Fibroblast of villous mesenchyme (primary cell): ENCODE data around the gene TRAPPC12. TPM values are rescaled to one million over a fixed set of nuclear protein-coding genes. Genes with fewer than 3 reads are reported as not detected.
"Not testable (repeated sequence)": the region's sequence is repeated elsewhere in the genome, so short reads cannot be mapped to it uniquely, and the experiment has no call there.

Source experiments
- DNase-seq: peaks from one replicate; pipeline ENCODE4 v3.0.0-alpha.2; 2010; ENCODE audit warnings: low read depth
- H3K4me3 ChIP-seq: 2 replicates; pipeline ENCODE4 v1.5.1; 2011; ENCODE audit warnings: low read depth, mild to moderate bottlenecking, low read length
- total RNA-seq: library from RNA; depleted of rRNA; stranded (reverse); fragments of >200 nt; gene quantifications from 2 replicates; pipeline ENCODE4 v1.2.3, GENCODE V29; 2012
- TF ChIP-seq, protein P1 (sequence below): IDR thresholded peaks from 2 replicates; pipeline ENCODE4 v1.5.1; 2012; ENCODE audit warnings: low read depth, mild to moderate bottlenecking, low read length; ENCODE audit not compliant: insufficient read depth

The TRAPPC12 gene
- total RNA-seq, 1 donor, result 50.1 TPM

DNA sequence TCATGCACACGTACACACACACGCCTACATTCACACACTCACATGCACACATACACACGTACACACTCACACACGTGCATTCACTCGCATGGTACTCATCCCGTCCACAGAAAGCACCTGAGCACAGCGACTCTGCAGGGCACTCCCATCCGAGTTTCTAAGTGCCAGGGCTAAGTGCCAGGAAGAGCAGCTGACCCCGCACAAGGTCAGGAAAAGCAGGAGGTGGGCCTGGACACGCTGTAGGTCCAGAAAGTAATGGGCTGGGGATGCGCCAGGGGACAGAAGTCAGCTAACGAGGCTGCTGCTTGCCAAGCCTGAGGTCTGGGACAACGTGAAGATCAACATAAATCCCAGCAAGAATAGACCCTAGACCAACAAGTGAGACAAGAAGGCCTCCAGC lies 124.0 kb downstream of the TRAPPC12 start:
- DNase-seq, result no peak
- TF ChIP-seq, protein P1, sequence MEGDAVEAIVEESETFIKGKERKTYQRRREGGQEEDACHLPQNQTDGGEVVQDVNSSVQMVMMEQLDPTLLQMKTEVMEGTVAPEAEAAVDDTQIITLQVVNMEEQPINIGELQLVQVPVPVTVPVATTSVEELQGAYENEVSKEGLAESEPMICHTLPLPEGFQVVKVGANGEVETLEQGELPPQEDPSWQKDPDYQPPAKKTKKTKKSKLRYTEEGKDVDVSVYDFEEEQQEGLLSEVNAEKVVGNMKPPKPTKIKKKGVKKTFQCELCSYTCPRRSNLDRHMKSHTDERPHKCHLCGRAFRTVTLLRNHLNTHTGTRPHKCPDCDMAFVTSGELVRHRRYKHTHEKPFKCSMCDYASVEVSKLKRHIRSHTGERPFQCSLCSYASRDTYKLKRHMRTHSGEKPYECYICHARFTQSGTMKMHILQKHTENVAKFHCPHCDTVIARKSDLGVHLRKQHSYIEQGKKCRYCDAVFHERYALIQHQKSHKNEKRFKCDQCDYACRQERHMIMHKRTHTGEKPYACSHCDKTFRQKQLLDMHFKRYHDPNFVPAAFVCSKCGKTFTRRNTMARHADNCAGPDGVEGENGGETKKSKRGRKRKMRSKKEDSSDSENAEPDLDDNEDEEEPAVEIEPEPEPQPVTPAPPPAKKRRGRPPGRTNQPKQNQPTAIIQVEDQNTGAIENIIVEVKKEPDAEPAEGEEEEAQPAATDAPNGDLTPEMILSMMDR, result no peak
- H3K4me3 ChIP-seq, result no peak overlapping the region

GRCh38 chr2:3504741-3505140 lies 125.2 kb downstream of the TRAPPC12 start:
- TF ChIP-seq, protein P1, result no peak
- no peak for DNase-seq
- H3K4me3 ChIP-seq, result no peak overlapping the region

- DNase-seq, result peak; percentile 69
- TF ChIP-seq, protein P1, result no peak
- H3K4me3 ChIP-seq, result no peak overlapping the region
Observed at GRCh38 chr2:3505771-3506170, 126.3 kb downstream of the TRAPPC12 start.

DNA sequence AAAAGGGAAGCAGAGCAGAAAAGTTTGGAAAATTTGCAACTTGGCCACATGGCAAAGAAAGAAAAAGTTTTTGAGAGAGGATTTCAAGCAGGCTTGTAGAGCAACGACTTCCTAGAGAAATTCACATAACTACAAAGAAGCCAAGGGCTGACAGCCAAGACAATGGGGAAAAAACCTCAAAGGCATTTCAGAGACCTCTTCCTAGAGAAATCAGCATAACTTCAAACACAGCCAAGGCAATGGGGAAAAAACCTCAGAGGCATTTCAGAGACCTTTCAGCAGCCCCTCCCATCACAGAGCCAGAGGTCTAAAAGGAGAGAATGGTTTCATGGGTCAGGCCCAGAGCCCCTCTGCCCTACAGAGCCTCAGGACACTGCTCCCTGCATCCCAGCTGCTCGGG lies 132.6 kb downstream of the TRAPPC12 start:
- TF ChIP-seq, protein P1, result no peak
- no peak for DNase-seq
- no peak overlapping the region for H3K4me3 ChIP-seq

DNA sequence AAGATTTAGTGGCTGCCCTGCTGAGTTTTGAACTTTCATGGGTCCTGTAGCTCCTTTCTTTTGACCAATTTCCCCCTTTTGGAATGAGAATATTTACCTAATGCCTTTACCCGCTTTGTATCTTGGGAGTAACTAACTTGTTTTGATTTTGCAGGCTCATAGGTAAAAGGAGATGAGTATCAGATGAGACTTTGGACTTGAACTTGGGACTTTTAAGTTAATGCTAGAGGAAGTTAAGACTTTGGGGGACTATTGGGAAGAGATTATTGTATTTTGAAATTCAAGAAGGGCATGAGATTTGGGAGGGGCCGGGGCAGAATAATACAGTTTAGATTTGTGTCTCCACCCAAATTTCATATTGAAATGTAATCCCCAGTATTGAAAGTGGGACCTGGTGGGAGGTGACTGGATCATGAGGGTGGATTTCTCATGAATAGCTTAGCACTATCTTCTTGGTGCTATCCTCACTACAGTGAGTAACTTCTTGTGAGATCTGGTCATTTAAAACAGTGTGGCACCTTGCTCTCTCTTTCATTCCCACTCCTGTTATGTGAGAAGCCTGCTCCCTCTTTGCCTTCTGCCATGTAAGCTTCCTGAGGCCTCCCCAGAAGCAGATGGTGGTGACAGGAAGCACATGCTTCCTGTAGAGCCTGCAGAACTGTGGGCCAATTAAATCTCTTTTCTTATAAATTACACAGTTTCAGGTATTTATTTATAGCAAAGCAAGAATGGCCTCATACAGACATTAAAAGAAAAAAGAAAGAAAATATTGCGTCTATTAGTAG lies 133.7 kb downstream of the TRAPPC12 start:
- H3K4me3 ChIP-seq, result no peak overlapping the region
- no peak for DNase-seq
- TF ChIP-seq, protein P1, result no peak

DNA sequence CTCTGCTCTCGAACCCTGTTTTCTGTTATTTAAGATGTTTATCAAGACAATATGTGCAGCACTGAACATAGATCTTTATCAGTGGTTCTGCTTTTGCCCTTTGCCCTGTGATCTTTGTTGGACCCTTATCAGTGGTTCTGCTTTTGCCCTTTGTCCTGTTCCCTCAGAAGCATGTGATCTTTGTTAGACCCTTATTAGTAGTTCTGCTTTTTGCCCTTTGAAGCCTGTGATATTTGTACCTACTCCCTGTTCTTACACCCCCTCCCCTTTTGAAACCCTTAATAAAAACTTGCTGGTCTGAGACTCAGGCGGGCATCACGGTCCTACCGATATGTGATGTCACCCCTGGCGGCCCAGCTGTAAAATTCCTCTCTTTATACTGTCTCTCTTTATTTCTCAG lies 135.9 kb downstream of the TRAPPC12 start:
- H3K4me3 ChIP-seq, DNase-seq: not testable (repeated sequence)

- no peak for DNase-seq
- TF ChIP-seq, protein P1, result no peak
Observed at GRCh38 chr2:3516831-3517230, 137.3 kb downstream of the TRAPPC12 start.

More at GRCh38 chr2:3516831-3517230, 137.3 kb downstream of the TRAPPC12 start:
- H3K4me3 ChIP-seq, result no peak overlapping the region
